HG02981 (cell line): Measurements from ENCODE around the gene FAM193B.
"Not testable (repeated sequence)": the region's sequence is repeated elsewhere in the genome, so short reads cannot be mapped to it uniquely, and the experiment has no call there.

Experiments
- ATAC-seq: cut with Tn5 transposase; IDR thresholded peaks from one replicate; pipeline ENCODE4 v1.9.1; 2021; ENCODE audit warnings: mild to moderate bottlenecking, moderate library complexity; ENCODE audit not compliant: unreplicated experiment

The FAM193B gene

DNA sequence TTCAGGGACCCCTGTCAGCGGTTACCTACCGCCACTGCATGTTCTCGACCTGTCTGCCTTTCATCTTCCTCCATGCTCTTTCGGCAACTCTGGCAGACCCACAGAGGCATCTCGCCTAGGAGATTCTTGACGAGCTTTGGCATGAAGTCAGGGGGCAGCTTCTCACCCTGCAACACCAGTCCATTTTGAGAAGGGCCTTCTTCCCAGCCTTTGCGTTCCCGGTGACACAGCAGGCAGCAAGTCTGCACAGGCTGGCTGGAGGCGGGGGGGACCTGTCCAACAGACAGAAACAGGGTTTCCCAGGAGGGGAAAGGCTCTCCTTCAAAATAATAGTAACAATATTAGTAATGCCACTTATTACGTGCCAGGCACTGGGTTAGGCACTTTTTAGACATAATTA is 15.5 kb downstream of the FAM193B start:
- ATAC-seq, result no peak

DNA sequence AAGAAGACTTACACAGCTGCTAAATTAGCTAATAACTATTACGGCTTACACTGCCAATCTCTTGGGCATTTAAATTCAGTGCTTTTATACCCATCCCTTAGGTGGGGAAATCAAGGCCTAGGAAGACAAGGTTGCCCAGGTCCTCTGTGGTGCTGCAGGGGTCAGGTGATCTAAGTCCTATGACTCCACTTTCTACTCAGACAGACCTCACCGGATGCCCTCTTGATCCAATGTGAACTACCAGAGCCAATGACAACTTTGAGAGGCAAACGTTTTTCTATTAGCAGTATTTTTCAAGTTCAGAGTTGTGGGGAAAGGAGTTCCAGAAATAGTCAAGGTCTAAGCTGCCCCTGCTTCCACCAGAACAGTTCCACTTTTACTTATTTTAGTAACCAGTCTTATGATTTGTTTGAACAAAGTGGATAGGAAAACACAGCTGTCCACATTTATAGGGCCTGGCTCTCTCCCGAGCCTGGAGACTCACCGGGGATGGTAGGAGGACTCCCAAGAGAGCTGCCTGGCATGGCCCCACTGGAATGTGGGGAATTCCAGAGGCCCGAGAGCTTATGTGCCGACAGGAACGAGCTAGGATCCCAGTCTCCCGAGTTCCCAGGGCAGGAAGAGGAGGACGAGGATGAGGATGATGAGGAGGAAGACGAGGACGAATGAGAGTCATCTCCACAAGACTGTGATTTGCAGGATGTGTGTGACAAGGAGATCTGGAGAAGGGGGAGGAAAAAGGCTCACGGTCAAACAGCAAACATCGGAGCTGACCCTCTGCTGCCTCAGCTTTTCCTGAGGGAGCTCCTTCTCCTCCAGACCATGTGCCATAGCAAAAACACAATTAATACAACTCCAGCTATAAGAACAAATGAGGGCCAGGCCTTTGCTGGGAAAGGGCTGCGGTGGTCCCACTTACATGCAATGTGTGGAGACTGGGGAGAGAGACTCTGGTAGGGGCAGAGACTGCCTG is 16.7 kb downstream of the FAM193B start:
- ATAC-seq, result no peak

DNA sequence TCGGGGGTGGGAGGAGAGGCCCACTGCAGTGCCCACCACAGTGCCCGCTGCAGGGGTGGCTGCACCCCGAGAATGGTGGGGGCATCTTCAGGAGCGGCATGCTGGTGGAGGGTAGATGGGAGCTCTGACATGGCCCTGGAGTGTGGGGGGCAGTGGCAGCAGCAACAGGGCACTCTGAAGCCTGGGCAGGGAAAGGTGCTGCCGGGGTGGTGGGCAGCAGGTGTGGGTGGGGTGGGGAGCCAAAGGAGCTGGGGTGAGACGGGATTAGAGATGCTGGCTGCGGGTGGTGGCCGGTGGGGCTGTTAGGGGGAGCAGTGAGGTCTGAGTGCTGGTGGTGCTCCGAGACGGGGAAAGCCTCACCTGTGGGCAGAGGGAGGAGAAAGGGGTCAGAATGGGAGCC is 18.0 kb downstream of the FAM193B start:
- no peak for ATAC-seq

DNA sequence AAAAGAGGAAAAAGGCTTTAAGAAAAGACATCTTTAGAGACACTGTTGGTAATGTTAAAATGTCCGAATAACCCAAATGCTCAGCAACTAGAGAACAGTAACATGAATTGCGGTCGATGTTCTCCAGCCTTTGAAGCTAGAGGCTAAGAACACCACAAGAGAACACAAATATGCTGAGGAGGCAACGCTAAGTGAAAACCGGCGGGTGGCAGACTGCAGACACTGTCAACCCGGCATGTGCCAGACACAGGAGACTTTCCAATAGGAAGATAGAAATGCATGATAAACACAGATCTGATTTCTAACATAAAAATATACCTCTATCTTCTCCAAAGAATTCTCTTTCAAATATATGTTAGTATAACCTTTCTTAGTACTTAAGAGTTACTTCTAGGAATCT is 19.2 kb downstream of the FAM193B start:
- no peak for ATAC-seq

DNA sequence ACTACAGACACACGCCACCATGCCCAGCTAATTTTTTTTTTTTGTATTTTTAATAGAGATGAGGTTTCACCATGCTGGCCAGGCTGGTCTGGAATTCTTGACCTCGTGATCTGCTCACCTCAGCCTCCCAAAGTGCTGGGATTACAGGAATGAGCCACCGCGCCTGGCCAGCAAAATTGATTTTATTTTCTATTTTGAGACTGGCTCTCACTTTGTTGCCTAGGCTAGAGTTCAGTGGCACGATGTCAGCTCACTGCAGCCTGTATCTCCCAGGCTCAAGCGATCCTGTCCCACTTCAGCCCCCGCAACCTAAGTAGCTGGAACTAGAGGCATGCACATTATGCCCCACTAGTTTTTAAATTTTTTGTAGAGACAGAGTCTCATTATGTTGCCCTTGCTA is 19.9 kb downstream of the FAM193B start:
- not testable (repeated sequence) for ATAC-seq

DNA sequence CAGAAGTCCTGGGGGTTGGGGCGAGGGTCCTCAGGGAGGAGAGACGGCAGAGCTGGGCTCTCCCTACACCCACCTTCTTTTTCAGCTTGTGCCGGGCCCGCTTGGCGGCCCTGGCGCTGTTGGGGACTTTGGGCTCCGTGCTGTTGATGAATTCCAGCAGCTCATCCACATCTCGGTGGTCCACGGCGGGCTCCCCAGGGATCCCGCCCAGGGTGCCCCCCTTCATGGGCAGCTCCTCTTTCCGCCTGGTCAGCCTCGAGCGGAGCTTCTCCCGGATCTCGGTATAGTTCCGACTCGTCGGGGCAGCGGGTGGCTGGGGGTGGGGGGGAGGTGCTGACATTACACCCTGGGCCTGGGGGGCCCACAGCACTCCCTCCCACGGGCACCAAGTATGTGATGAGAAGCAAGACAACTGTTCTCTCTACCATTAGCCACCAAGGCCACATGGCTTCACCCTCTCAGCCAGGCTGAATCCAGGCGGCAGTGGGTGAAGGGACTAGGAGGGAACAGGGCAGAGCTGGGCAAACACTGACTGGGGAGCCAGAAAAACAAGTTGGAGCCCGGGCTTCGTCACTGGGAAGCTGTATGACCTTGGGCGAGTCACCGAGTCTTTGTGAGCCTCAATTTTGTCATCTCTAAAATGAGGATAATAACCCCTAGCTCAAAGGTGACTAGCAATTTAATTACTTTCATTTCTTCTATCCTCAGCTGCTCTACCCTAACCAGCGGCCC is 23.0 kb downstream of the FAM193B start:
- no peak for ATAC-seq

DNA sequence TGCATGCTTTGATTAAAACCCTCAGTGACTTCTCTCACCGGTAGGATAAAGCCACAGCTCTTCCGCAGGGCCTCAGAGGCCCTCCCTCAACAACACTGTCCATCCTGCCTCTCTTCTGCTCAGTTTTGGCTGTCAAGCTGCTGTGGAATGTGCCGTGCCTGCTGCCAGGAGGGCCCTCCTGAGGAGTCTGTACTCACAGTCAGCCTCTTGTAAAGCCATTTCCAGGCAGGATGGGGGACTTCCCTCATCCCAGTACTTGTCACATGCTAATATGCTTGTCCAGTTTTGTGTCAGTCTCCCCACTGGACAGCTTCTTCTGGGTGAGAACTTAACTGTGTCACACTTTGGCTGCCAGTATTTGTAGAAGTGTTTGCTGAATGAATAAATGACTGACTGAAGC is 23.7 kb downstream of the FAM193B start:
- ATAC-seq, result no peak

DNA sequence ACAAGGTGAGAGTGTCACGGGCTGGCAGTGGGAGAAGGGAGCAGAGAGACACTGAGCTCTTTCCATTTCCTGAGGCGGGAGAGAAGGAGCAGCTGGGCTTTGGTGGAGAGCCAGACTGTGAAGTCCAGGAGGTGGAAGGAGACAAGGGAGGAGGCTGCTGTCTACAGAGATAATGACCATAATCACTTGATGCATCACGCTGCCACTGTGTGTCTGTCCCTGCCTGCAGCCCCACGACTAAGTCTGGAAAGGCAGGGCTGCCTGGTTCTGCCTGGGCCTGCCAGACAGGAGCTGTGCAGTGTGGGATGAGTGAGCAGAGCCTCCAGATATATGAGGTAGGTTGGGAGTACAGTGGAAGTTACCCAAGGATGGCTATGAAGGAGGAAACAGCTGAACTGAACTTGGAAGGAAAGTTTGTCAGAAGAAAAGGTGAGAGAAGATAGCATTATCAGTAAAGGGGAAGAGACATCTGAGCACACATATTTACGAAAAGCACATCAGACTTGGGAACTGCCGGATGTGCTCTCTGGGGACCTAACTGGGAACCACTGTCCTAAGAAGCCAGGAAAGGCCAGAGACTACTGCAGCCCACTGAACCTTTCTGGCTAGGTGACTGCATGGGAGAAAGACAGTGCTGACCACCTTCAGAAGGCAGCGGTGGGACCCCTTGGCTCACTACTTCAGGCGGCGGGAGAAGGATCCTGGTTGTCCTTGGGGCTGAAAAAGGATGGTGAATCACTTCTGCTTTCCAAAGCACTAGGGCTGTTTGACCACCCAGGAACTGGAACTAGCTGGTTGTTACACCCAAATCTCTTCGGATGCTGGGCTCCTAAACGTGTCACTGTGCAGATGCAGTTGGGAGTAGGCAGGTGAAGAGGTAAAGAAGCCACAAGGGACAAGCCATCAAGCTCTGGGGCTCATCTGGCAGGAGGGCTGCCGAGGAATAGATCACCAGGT is 24.8 kb downstream of the FAM193B start:
- no peak for ATAC-seq

DNA sequence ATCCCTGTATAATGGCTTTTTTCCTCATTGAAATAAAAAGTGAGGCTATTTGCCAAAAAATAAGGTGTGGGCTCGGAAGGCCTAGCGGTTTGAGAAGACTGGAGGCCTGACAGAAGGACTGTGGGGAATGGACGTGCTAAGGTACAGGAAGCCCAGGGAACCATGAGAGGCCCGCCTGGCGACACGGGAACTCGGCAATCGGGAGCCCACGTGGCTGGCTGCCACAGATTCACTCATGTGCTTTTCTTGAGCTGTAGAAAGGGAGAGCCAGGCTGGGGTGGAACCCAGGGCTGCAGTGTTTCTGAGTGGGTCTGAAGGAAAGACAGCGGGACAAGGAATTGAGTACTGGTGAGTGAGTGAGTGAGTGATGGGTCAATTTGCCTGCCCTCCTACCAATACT is 25.7 kb downstream of the FAM193B start:
- ATAC-seq, result no peak

DNA sequence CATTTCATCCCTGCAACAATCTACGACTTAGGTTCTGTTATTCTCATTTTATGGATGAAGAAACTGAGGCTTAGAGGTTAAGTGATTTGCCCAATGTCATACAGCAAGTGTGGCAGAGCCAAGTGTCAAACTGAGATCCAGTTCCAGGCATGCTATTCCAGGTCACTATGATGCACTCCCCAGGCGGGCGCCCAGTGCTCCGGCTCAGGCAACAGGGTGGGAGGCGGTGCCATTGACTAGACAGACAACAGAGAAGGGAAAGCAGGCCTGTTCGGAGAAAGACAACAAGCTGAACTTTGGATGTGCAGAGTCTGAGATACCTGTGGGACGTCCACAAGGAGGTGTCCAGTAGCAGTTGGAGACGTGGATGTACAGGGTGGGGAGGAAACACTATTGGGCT is 26.8 kb downstream of the FAM193B start:
- no peak for ATAC-seq

DNA sequence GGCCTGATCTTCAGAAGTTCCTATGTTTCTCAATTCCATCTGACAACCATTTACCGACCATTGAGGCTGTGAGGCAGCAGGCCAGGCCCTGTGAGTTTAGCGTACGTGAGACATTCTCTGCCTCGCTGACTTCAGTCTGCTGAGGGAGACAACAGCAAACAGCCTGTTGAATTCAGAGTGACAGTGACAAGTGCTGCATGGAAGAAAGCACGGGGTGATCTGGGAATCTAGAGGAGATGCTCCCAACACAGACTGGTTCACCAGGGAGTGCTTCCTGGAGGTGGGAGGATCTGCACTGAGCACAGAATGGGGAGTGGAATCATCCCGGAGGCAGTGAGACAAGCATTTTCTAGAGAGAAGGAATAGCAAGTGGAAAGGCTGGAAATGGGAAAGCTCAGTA is 27.6 kb downstream of the FAM193B start:
- no peak for ATAC-seq

DNA sequence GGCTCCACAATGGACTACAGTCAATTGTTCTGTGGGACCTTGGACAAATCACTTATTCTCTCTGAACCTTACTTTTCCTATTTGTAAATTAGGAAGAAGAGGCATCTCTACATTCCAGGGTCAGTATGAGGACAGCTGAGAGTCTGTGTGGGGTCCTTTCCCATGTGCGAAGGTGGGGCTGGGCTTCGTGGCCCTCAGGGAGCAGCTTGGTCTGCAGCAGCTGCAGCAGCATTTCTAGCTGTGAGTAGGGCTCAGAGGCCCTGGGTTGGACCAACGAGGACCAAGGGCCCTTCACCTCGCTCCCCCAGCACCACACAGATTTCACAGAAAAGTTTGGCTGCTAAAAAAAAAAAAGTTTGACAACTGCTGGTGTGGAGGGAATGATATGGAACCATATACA is 28.2 kb downstream of the FAM193B start:
- ATAC-seq, result no peak

DNA sequence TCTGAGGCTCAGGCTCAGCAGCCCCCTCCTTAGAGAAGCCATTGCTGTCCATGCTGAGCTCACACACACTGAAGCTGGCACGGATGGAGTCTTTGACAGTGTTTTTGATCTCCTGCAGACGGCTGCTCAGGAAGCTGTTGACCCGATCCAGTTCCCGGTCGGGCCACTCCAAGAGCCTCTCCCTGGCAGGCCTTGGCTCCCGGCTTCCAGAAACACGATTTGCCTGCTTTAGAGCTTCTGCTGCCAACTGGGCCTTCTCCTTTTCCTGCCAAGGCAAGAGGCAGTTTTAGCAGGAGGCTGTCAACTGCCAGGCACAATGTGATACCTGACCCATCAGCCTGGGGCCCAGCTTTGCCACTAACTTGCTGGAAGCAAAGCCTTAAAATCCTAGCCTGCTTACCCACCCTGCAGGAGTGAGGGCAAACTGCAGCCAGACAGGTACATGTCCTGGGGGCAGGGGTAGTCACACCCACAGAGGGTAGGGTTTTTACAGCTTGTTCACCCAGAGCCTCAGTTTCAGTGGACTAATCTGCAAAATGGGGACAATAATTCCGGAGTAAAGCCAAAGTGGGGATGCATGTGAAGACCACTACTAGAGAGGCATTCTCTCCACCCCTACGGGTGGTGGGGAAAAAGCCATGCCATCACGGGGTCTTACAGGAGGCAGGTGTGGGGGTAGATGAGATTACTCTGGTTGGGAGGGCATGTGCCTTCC is 29.3 kb downstream of the FAM193B start:
- no peak for ATAC-seq

DNA sequence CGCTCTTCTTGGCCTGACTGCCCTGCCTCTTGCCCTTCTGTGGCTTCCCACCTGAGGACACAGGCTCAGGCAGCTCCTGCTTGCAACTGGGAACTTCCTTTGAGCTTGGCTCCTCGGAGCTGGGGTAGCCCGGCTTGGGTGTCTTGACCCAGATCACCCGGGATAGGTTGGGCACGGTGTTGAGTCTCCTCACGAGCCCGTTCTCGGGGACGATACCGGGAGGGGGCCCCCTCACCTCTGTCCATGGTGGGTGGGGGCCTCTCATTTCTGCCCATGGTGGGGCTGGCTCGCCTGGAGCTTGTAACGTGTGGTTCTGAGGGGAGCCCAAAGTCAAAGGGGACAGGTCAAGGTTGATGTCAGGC is 29.8 kb downstream of the FAM193B start:
- no peak for ATAC-seq

DNA sequence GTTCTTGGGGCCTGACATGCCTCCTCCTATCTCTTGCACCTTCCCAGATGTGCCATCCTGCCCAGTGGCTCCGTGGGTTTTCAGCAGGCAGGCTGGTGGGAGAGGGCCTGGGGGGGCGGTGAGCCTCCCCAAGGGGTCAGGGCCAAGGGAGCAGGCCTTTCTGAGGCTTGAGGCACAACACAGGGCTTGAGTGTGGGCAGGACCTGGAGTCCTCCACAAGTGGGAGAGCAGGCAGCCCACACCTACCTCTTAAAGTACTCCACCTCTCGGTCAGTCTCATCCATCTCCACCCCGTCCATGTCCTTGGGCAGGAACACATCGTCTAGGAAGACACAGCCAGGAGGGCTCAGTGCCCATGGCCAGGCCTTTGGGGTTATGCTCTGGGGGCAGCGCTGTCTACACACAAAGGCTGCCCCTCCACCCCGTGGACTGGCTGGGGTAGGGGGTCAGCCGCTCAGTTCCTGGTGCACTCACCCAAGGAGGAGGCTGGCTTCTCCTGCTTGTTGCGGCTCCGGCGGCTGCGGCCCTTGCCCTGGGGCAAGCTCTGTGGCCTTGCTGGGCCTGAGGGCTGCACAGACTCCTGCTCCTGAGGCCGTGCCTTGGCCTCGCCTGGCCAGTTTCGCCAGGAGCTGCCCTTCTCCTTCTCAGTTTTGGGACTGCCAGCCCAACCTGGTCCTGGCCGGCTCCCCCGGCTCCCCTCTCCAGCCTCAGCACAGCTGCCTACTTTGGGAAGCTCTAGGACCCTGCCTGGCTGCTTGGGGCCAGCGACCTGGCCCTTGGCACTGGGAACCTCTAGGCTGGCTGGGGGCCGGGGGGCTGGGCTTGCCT is 30.4 kb downstream of the FAM193B start:
- no peak for ATAC-seq

DNA sequence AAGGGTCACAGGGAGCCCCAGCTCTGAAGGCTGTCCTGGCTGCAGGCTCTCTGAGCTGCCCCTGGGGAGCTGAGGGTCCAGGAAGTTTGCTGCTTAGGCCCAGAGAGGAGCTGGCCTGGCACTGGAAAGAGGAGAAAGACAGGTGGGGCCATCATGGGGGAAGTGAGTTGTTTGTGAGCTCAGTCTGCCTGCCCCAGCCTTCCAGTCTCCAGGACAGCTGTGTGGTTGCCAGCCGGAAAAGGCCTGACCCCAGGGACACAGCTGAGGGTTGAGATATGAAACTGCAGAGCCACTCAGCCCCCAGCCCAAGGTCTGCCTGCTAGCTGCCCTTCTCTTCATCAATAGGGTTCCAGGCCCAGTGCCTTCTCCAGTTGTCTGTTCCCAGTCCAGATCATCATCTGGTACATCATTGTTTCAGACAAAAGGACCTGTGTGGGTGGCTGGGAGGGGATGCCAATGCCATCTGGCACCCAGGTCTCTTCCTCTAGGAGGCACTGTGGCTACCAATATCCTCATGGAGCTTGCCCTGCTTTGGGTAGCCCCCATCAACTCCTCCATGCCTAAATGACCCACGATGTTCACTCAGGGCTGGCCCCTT is 33.3 kb downstream of the FAM193B start:
- no peak for ATAC-seq

DNA sequence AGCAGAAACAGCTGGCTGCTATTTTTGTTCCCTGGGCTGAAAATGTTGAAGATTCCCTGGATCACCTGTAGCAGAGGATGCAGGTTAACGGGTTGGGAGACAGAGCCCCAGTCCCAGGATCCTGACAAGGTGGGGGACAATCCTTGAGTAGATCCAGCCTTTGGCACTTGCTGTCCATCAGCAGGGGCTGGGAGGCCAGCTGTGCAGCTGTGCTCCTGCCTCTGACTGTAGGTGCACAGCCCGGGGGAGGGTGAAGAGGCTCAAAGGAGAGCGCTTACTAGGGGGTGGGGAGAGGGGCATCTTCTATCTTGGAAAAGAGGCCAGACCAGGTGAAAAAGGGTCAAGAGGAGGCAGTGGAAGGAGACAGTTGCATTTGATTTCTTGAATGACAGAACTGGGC is 34.1 kb downstream of the FAM193B start:
- no peak for ATAC-seq

DNA sequence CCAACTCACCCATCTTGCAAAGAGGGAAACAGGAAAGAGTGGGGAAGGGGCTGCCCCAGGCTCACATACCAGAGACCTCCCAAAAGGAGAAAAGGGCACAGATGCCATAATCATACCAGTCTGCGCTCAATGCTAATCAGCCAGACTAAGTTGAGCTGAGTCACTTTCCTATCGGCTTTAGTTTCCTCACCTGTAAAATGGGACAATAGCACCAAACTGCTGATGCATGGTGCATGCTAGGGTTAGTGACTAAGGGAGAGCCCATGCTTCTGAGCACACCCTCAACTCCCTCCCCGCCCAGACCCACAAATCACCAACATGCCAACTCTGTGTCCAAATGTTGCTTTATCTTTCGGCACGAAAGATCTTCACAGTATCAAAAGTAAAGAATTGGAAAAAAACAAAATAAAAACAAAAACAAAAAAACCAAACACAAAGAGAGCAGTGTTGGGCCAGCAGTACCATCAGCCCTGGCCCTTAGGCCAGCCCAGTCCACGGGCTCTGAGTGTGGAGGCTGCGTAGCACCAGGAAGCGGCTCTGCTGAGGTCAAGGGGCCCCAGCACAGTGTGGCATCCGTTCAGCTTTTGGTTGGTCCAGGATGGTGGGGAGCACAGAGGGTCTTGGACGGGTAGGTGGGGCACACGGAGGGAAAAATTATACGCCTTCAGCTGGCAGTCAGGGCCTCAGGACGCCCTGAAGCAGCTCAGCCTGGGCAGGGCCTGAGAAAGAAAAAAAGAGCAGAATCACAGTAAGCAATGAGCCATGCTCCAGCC is 34.7 kb downstream of the FAM193B start:
- no peak for ATAC-seq
